HCEC 1CT (cell line): Measurements from ENCODE around the gene OR8A1.
A peak's percentile ranks its signal among the peaks of the same experiment; 100 is the strongest.

Source experiments
- DNase-seq: peaks from one replicate; pipeline ENCODE4 v3.0.0-alpha.2; 2017

OR8A1 gene

DNA sequence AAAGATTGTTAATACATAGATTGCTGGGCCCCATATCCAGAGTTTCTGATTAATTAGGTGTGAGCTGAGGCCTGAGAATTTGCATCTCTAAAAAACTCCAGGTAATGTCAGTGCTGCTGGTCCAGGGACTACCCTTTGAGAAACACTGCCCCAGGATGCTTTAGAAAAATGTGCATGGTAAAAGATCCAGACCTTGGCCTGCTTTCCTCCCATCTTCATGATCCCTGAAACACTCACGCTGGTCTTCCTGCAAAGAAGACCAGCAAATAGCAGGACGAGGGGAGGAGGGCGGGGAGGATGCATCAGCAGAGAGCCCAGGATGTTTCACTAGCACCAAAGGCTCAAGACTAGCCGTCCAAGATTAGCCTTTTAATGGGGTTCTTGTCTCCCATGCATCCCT, at the start of gene OR8A1:
TSS of gene OR8A1 (plus strand) at position 301 of the 400 bp plus-strand sequence. CDS start 123 bp downstream, outside the sequence.
- no peak for DNase-seq

- DNase-seq = no peak
Measured at GRCh38 chr11:124520550-124520854, 49.3 kb upstream of the OR8A1 start.

- no peak for DNase-seq
Measured at GRCh38 chr11:124533626-124534025, 36.2 kb upstream of the OR8A1 start.

DNA sequence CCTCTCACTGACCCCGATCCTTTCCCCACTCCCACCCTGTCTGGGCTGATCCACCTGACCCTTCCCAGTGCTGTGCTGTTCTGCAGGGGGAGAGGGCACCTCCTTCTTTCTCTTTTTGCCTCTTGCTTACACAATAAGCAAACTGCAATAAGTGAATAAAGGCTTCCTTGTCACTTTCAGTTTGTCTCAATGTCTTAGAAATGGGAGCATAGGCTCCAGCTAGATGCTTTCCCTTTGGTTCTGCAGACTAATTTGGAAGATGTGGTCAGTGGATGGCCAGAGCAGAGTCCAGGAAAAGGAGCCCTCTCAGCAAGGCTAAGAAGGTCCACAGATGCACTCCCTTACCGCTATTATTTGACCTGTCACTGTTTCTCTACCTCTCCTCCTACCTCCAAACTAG, 35.7 kb upstream of the OR8A1 start:
- no peak for DNase-seq

GRCh38 chr11:124535552-124536232, 34.1 kb upstream of the OR8A1 start:
- peak; percentile 5 for DNase-seq

DNA sequence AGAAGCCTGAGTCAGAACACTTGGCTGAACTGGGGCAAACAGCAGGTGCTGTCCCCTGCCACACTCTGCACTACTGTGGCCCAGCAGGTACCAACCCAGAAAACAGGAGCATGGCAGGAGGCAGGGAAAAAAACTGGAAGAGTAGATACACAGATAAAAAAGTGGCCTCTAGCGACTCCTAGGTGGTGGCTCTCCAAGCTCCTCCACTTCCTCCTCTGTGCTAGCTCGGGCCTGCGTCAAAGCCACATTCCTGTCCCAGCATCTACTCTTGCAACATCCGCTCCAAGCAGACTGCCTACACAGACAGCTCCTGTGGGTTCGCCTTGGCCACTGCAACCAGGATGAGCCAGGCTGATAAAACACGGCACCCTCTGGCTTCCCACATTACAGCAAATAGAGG, 33.3 kb upstream of the OR8A1 start:
- DNase-seq = peak; percentile 33

DNA sequence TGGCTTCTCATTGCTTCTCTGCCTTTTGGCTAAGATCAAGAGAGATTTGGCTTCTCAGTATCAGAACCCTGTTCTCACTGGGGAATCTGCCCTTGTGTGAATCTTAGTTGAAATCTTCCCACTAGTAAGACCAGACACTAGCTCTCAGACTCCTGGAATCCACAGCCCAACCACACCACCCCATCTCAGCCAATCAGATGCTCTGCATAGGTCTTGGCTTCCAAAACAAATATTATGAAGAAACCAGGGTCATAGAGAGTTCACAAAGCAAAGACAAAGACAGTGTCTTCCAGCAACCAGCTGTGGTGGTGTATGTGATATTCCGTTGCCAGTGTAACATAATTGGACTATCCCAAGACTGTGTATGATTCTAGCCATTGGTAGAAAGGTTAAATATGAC, 31.8 kb upstream of the OR8A1 start:
- peak; percentile 16 for DNase-seq

GRCh38 chr11:124541204-124541603, 28.6 kb upstream of the OR8A1 start:
- DNase-seq = no peak

GRCh38 chr11:124543145-124543544, 26.7 kb upstream of the OR8A1 start:
- no peak for DNase-seq

GRCh38 chr11:124543554-124543953, 26.2 kb upstream of the OR8A1 start, which contains the start of gene OR8B12:
Gene OR8B12, minus strand, starts transcription at chr11:124543654. Its CDS starts 0 bp downstream, at chr11:124543654.
- no peak for DNase-seq

GRCh38 chr11:124551189-124551588, 18.6 kb upstream of the OR8A1 start:
- no peak for DNase-seq

GRCh38 chr11:124551987-124552386, 17.8 kb upstream of the OR8A1 start:
- no peak for DNase-seq

DNA sequence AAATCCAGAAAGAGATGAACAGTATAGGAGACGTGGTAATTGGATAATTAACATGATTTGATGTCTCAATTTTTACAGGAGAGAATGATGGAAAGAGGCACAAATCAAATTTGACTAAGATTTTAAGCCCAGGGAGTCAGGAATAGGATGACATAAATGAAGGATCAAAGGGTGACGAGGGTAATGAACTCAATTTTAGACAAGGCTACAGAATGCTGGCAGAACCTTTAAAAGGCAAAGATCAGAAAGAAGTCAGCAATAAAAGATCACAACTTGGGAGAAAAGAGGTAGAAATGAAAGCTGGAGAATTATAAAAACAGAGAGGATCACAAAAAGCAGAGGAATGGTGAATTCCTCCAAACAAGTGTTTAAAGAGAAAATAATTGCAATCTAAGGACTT, 13.0 kb upstream of the OR8A1 start:
- no peak for DNase-seq

GRCh38 chr11:124570160-124570559, 363 bp downstream of the OR8A1 start:
- no peak for DNase-seq

DNA sequence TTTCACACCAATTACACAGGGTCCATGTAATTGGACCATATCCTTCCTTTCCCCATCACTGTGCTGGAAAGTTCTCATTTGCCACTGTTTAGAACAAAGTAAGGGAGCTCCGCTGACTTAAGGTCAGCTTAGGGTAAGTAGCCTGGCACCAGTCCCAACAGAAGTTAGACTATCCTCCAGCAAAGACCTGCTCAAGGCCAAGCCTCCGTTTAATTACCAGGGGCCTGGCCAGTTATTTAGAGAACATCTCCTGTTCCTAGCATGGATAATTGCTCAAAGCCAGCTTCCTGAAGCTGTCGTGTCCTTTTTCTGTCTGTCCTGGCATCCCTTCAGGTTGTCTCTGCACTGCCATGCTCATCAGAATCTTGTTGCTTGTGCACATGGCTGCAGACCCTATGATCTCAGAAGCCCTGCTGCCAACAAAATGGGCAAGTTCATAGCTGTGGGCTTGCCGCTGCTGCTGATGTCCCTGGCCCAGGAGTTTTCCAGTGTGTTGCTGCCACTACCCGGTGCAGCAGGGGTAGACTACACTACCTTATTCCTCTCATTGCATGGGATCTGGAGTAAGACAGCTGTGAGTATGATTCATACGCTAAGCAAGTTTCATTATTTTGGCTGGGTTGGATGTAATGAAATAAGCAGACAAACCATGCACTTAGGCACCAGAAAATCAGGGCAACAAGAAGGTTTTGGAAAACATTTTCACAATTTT, 8.1 kb downstream of the OR8A1 start:
- DNase-seq = no peak

GRCh38 chr11:124578761-124579160, 9.0 kb downstream of the OR8A1 start:
- no peak for DNase-seq

- no peak for DNase-seq
Measured at GRCh38 chr11:124581817-124582216, 12.0 kb downstream of the OR8A1 start.

DNA sequence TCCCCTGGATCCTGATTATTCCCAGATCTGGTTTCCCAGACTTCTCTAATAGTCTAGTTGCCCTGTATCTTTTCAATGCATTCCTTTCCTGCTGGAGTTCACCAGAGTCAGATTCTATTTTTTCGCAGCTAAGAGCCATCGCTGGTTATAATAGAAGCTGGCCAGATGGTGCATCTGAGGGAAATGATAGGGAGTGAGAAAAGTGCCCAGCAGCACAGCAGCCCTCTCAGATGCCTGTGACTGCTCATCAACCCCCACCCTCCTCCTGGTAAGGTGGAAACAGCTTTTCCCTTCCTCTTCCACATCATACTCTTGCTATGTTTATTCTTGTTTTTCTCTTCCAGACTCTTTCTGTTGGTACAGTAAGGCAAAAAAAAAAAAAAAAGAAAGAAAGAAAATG, 12.8 kb downstream of the OR8A1 start:
- DNase-seq = no peak

DNA sequence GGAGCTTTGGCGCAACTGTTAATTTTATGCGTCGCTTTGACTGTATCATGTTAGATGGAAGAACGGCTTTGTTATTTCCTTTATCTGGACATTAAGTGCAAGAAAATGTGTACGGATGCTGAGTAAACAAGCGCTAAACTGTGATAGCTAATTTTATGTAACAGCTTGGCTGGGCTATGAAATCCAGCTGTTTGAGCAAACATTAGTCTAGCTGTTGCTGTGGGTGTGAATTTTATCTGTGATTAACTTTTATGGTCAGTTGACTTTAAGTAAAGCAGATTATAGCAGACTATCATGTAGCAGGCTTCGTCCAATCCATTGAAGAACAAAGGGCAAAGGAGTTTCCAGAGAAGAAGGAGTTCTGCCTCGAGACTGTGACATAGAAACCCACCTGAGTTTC, 14.0 kb downstream of the OR8A1 start:
- no peak for DNase-seq

GRCh38 chr11:124584681-124585372, 15.0 kb downstream of the OR8A1 start:
- no peak for DNase-seq

DNA sequence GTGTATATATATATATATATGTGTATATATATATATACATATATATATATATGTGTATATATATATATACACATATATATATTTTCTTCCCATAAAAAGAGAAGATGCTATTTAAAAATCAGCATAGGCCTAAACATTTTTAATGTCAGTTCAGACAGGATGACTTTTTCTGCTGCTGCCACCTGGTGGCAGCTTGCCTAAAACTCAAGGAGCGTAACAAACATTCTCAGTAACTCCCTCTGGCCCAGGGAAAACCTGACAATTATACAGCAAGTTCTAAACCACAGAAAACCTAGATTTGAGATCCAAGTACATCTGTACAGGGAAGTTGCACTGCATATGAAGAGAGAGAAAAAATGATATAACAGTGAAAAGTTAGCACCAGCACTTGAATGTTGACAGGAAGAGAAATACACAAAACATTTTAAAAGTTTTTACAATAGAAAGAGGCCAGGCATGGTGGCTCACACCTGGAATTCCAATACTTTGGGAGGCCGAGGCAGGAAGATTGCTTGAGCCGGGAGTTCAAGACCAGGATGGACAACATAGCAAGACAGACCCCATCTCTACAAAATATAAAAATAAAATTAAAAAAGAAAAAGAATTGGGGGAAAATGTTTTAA, 16.6 kb downstream of the OR8A1 start:
- DNase-seq = peak; percentile 45

GRCh38 chr11:124591430-124591829, 21.6 kb downstream of the OR8A1 start:
- no peak for DNase-seq

- DNase-seq = no peak
Measured at GRCh38 chr11:124592627-124593026, 22.8 kb downstream of the OR8A1 start.

- no peak for DNase-seq
Measured at GRCh38 chr11:124595302-124595701, 25.5 kb downstream of the OR8A1 start.
